ENCODE measurements around the gene DCAF12. TPM values are rescaled to one million over a fixed set of nuclear protein-coding genes. Genes with fewer than 3 reads are reported as not detected.
A peak's percentile ranks its signal among the peaks of the same experiment; 100 is the strongest.

The DCAF12 gene
- total RNA-seq, 2 donors from 2014 or later = 35.0 to 37.0 TPM

GRCh38 chr9:34049630-34050384 is 76.7 kb downstream of the DCAF12 start:
- peak overlapping the region; percentile 100 for H3K27ac Mint-ChIP-seq
- 44 to 66% methylated on average over 15 to 17 of the region's 18 CpGs for WGBS, 2 experiments (ENCODE audit: insufficient coverage in 1 of 2, insufficient read length in 1 of 2)
- peaks cover 6% of the 10 kb centered on the region for H3K9me3 ChIP-seq (ENCODE audit: control insufficient read depth, low read length)
- peaks cover 14% of the 10 kb centered on the region for H3K36me3 ChIP-seq (ENCODE audit: control insufficient read depth, insufficient read depth, low read length)
- peak overlapping the region; percentile 94 for H3K4me3 Mint-ChIP-seq
- peaks cover 25% of the 10 kb centered on the region for H3K4me1 Mint-ChIP-seq
- H3K4me3 ChIP-seq (ENCODE audit: low read length) = peak overlapping the region; percentile 100
- no peaks in the 10 kb centered on the region for H3K27me3 Mint-ChIP-seq (ENCODE audit: insufficient read depth)
- no peak for TF ChIP-seq CTCF (conservative IDR thresholded peaks at IDR 0.05)
- peaks cover 12% of the 10 kb centered on the region for H3K36me3 Mint-ChIP-seq (ENCODE audit: low read depth)
- peak; percentile 75 for DNase-seq
- peak overlapping the region; percentile 97 for H3K9ac ChIP-seq (ENCODE audit: extremely low read depth, low read length, poor library complexity, severe bottlenecking)
- H3K4me1 ChIP-seq (ENCODE audit: control insufficient read depth, insufficient read depth, low read length) = no peaks in the 10 kb centered on the region
- H3K9me3 Mint-ChIP-seq = peaks cover 35% of the 10 kb centered on the region
- H3K27me3 ChIP-seq (ENCODE audit: control insufficient read depth, insufficient read depth, low read length, poor library complexity, severe bottlenecking) = no peaks in the 10 kb centered on the region
- peak overlapping the region; percentile 99 for H3K27ac ChIP-seq (ENCODE audit: low read depth, low read length)

- TF ChIP-seq CTCF (conservative IDR thresholded peaks at IDR 0.05) = no peak
- WGBS, 2 experiments (ENCODE audit: insufficient coverage in 1 of 2, insufficient read length in 1 of 2) = 0 to 1% methylated on average over 20 to 66 of the region's 70 CpGs
- H3K4me3 Mint-ChIP-seq = peak within 1 kb of the TSS; percentile 94
- peaks cover 15% of the 10 kb centered on the region for H3K36me3 Mint-ChIP-seq (ENCODE audit: low read depth)
- H3K36me3 ChIP-seq (ENCODE audit: control insufficient read depth, insufficient read depth, low read length) = peaks cover 22% of the 10 kb centered on the region
- no peaks in the 10 kb centered on the region for H3K27me3 Mint-ChIP-seq (ENCODE audit: insufficient read depth)
- H3K4me1 Mint-ChIP-seq = peaks cover 25% of the 10 kb centered on the region
- H3K9ac ChIP-seq (ENCODE audit: extremely low read depth, low read length, poor library complexity, severe bottlenecking) = peak within 1 kb of the TSS; percentile 97
- H3K9me3 Mint-ChIP-seq = peaks cover 35% of the 10 kb centered on the region
- peak within 1 kb of the TSS; percentile 100 for H3K4me3 ChIP-seq (ENCODE audit: low read length)
- peaks cover 6% of the 10 kb centered on the region for H3K9me3 ChIP-seq (ENCODE audit: control insufficient read depth, low read length)
- DNase-seq = peak; percentile 99
- H3K4me1 ChIP-seq (ENCODE audit: control insufficient read depth, insufficient read depth, low read length) = no peaks in the 10 kb centered on the region
- H3K27ac Mint-ChIP-seq = peak within 1 kb of the TSS; percentile 100
- no peaks in the 10 kb centered on the region for H3K27me3 ChIP-seq (ENCODE audit: control insufficient read depth, insufficient read depth, low read length, poor library complexity, severe bottlenecking)
- peak within 1 kb of the TSS; percentile 99 for H3K27ac ChIP-seq (ENCODE audit: low read depth, low read length)
Measured at GRCh38 chr9:34048727-34049629, 77.5 kb downstream of the DCAF12 start, which contains the start of gene UBAP2. TSS of gene UBAP2 (minus strand) at chr9:34048887. CDS start at chr9:34017148, 31,739 bp downstream.

GRCh38 chr9:34047864-34048726 is 78.4 kb downstream of the DCAF12 start:
- H3K36me3 Mint-ChIP-seq (ENCODE audit: low read depth) = peaks cover 21% of the 10 kb centered on the region
- H3K4me3 Mint-ChIP-seq = peak overlapping the region; percentile 94
- Histone ChIP-seq H3K27me3 (ENCODE audit: control insufficient read depth, insufficient read depth, low read length, poor library complexity, severe bottlenecking) (no peaks in the 10 kb centered on the region), H3K4me1 (ENCODE audit: control insufficient read depth, insufficient read depth, low read length) (no peaks in the 10 kb centered on the region), H3K4me3 (ENCODE audit: low read length) (peak overlapping the region; percentile 100), H3K27ac (ENCODE audit: low read depth, low read length) (peak overlapping the region; percentile 99), H3K9ac (ENCODE audit: extremely low read depth, low read length, poor library complexity, severe bottlenecking) (peak overlapping the region; percentile 97), H3K36me3 (ENCODE audit: control insufficient read depth, insufficient read depth, low read length) (peaks cover 31% of the 10 kb centered on the region), H3K9me3 (ENCODE audit: control insufficient read depth, low read length) (peaks cover 6% of the 10 kb centered on the region)
- H3K9me3 Mint-ChIP-seq = peaks cover 30% of the 10 kb centered on the region
- H3K4me1 Mint-ChIP-seq = peaks cover 25% of the 10 kb centered on the region
- H3K27me3 Mint-ChIP-seq (ENCODE audit: insufficient read depth) = no peaks in the 10 kb centered on the region
- TF ChIP-seq CTCF (conservative IDR thresholded peaks at IDR 0.05) = no peak
- no peak for DNase-seq
- 2 to 5% methylated on average over 22 to 29 of the region's 29 CpGs for WGBS, 2 experiments (ENCODE audit: insufficient coverage in 1 of 2, insufficient read length in 1 of 2)
- H3K27ac Mint-ChIP-seq = peak overlapping the region; percentile 100
